GM12875 (cell line): ENCODE measurements around the gene ARHGEF16.

Source experiments
- H3K4me3 ChIP-seq: one replicate; pipeline ENCODE4 v1.5.1; 2011; ENCODE audit warnings: low read depth, low read length, control low read depth
- CTCF ChIP-seq: IDR thresholded peaks from 2 replicates; pipeline ENCODE4 v1.5.1; 2011; ENCODE audit warnings: low read depth, mild to moderate bottlenecking, control low read depth, inconsistent platforms, low read length, moderate library complexity, borderline replicate concordance; ENCODE audit not compliant: insufficient read depth

ARHGEF16 gene

DNA sequence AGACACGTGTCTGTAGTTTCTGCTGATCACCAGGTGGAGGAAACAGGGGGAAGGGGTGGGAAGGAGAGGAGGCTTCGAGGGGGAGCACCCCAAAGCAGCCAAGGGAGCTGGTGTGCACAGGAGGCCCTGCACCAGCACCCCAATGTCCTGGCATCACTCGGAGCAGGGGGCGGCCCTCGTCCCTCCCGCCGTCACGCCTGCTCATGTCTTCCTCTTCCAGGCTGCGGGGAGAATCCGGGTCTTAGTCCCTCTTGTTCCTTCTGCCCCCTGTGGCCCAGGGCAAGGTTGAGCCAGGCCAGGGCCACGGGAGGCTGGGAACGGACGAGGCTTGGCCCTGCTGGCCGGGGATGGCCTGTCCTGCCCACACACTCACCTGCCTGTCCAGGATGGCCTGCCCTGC lies 21.4 kb upstream of the ARHGEF16 start:
- no peak for TF ChIP-seq CTCF

DNA sequence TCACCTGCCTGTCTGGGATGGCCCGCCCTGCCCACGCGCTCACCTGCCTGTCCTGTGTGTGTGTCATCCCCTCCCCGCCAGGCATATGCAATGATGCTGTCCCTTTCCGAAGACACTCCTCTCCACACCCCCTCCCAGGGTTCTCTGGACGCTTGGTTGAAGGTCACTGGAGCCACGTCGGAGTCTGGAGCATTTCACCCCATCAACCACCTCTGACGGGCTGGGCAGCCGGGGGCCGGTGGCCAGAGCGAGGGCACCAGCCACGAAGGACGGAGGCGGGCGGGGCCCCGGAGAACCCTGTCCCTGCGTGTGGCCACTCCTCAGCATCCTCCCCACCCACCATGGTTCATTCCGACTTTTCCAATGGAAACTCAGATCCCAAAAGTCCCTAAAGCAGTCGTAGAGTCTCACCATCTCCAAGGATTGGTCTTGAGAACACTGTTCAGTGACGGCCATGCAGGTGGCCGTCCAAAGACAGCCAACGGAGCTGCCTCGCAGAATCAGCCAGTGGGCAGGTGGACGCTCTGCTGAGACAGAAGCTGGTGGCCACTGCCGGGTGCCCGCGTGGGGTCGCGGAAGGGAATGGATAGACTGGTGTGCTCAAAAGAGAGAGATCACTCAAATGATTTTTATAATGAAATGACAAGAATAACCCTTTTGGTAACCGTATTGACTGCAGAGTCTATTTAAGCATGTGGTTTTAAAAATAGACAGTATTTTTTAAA lies 20.7 kb upstream of the ARHGEF16 start:
- no peak overlapping the region for H3K4me3 ChIP-seq
- TF ChIP-seq CTCF: no peak

More for the DNA sequence above, 21.4 kb upstream of the ARHGEF16 start:
- no peak overlapping the region for H3K4me3 ChIP-seq

DNA sequence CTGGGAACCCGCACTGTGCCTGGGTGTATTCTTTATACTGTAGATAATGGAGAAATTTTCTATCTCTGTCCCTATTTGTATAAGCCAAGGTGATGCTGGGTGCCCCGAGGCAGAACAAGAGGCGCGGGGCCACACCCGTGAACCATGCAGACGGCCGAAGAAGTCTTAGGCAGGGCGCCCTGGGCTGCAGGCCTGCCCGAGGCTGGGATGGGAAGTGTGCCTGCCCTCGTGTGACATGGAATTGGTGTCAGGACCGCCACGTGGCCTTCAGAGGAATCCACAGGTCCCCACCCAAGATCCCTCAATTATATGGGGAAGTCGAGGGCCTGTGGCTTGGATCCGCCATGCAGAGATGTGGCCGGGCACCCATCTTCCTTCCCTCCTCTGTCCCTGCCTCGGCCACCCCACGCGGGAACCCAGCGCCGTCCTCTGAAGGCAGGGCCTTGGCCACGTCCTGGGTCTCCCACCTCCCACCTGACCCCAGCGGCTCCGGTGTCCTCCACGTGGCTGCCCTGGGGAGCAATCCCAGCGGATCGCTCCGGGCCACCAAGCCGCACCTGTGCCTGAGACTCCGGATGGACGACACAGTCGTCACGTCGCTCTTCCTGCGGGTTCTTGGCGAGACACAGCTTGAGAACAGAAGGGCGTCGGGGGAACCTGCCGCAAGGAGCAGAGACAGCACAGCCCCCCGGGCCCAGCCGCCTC lies 19.9 kb upstream of the ARHGEF16 start:
- TF ChIP-seq CTCF: no peak
- no peak overlapping the region for H3K4me3 ChIP-seq

- TF ChIP-seq CTCF: no peak
- no peak overlapping the region for H3K4me3 ChIP-seq
Measured at GRCh38 chr1:3435666-3436065, 18.8 kb upstream of the ARHGEF16 start.

DNA sequence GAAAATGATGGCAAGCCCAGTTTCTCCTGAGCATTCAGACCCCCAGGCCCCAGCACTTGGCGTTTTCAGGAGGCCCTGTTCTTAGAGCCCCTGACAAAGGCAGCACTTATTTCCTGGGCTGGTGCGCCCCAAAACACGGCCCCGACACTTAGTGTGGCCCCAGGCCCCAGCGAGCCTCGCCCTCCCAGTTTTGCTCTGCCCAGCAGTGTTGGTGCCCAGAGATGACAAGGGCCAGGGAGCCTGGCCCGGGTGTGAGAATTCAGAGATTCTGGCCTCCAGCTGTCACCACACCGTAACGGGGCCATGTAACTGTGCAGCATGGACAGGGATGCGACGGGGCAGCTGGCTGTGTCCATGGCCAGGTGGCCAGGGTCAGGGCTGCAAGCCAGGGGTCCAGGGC lies 18.0 kb upstream of the ARHGEF16 start:
- TF ChIP-seq CTCF: no peak
- H3K4me3 ChIP-seq: no peak overlapping the region

DNA sequence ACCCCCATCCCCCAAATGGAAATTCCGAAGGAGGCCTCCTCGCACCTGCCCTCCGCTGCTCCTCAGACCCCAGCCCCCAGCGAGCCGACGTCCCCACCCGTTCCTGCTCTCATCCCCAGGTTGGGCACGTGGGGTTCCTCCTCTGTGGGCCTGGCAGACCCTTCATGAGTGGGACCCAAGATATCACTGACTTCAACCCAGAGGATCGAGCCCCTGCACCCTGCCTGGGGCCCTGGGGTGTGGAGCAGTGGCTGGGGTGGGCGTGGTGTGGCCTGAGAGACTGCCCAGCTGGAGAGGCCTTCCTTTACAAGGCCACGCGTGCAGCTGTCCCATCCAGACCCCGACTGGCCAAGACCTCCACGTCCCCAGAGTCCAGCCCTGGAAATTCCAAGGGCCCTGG lies 17.6 kb upstream of the ARHGEF16 start:
- no peak overlapping the region for H3K4me3 ChIP-seq
- no peak for TF ChIP-seq CTCF

DNA sequence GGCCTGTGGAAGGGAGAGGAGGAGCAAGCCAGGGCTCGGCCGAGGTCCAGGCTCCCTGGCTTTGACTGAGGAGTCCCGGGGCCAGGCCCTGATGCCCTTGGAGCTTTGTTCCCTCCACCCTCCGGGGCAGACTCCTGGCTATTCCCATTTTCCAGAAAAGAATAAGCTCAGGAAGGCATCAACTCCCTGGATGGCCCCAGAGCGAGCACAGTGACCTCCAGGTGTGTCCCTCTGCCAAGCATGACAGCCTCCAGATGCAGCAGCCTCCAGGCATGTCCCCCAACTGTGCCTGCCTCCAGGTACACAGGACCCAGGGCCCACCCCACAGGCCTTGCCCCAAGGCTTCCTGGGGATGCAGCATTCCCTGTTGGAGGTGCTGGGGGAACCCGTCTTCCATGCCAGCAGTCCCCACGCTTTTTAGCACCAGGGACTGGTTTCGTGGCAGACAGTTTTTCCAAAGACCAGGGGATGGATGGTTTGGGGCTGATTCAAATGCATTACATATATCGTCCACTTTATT lies 15.7 kb upstream of the ARHGEF16 start:
- TF ChIP-seq CTCF: no peak
- H3K4me3 ChIP-seq: no peak overlapping the region
